ENCODE results near the gene KCNIP1.

Gene KCNIP1

GRCh38 chr5:170701334-170701733, 197.5 kb downstream of the KCNIP1 start:
- no peak overlapping the region for H3K4me3 ChIP-seq (ENCODE audit: low read depth, low read length)
- DNase-seq (ENCODE audit: low read depth), result no peak
- TF ChIP-seq, protein P1, sequence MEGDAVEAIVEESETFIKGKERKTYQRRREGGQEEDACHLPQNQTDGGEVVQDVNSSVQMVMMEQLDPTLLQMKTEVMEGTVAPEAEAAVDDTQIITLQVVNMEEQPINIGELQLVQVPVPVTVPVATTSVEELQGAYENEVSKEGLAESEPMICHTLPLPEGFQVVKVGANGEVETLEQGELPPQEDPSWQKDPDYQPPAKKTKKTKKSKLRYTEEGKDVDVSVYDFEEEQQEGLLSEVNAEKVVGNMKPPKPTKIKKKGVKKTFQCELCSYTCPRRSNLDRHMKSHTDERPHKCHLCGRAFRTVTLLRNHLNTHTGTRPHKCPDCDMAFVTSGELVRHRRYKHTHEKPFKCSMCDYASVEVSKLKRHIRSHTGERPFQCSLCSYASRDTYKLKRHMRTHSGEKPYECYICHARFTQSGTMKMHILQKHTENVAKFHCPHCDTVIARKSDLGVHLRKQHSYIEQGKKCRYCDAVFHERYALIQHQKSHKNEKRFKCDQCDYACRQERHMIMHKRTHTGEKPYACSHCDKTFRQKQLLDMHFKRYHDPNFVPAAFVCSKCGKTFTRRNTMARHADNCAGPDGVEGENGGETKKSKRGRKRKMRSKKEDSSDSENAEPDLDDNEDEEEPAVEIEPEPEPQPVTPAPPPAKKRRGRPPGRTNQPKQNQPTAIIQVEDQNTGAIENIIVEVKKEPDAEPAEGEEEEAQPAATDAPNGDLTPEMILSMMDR (IDR thresholded peaks at IDR 0.05; ENCODE audit: insufficient read depth, low read depth, low read length, missing control alignments), result no peak

- TF ChIP-seq, protein P1 (IDR thresholded peaks at IDR 0.05; ENCODE audit: insufficient read depth, low read depth, low read length, missing control alignments), result no peak
- no peak for DNase-seq (ENCODE audit: low read depth)
- no peak overlapping the region for H3K4me3 ChIP-seq (ENCODE audit: low read depth, low read length)
Measured at GRCh38 chr5:170704417-170705192, 200.8 kb downstream of the KCNIP1 start.

GRCh38 chr5:170709640-170710039, 205.8 kb downstream of the KCNIP1 start:
- TF ChIP-seq, protein P1 (IDR thresholded peaks at IDR 0.05; ENCODE audit: insufficient read depth, low read depth, low read length, missing control alignments), result no peak
- H3K4me3 ChIP-seq (ENCODE audit: low read depth, low read length), result no peak overlapping the region
- no peak for DNase-seq (ENCODE audit: low read depth)

DNA sequence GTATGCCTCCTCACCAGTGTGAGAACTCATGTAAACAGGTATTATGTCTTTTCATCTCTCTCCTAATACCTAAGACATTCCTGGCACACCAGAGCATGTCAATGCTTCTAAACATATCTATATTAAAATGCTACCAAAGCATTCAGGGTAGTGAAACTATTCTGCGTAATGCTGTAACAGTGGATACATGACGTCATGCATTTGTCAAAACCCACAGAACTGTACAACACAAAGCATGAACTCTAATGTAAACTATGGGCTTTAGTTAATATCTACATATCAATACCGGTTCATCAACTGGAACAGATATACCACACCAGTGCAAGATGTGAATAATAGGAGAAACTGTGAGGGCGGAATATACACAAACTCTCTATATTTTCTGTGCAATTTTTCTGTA, 207.5 kb downstream of the KCNIP1 start:
- TF ChIP-seq, protein P1 (IDR thresholded peaks at IDR 0.05; ENCODE audit: insufficient read depth, low read depth, low read length, missing control alignments), result no peak
- H3K4me3 ChIP-seq (ENCODE audit: low read depth, low read length), result no peak overlapping the region
- DNase-seq (ENCODE audit: low read depth), result no peak

- TF ChIP-seq, protein P1 (IDR thresholded peaks at IDR 0.05; ENCODE audit: insufficient read depth, low read depth, low read length, missing control alignments), result no peak
- DNase-seq (ENCODE audit: low read depth), result no peak
- no peak overlapping the region for H3K4me3 ChIP-seq (ENCODE audit: low read depth, low read length)
Measured at GRCh38 chr5:170715141-170715540, 211.3 kb downstream of the KCNIP1 start.

DNA sequence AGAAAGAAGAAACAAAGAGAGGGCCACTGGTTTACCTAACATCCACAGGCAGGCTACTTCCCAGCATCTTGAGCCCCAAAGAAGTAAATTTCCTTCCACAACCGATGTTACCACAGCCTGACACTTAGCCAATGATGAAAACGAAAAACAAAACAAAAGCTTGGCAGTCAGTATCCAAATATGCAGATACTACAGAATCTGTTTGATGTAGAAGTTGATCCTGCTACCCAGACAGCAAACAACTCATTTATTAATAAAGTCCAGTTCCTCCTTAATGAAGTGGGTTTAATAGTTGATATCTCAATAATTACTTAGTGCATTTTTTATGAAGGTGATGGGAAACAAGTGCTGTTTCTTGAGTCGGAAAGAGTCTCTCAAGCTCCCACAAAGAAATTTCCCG, 212.6 kb downstream of the KCNIP1 start:
- no peak for DNase-seq (ENCODE audit: low read depth)
- H3K4me3 ChIP-seq (ENCODE audit: low read depth, low read length), result no peak overlapping the region
- TF ChIP-seq, protein P1 (IDR thresholded peaks at IDR 0.05; ENCODE audit: insufficient read depth, low read depth, low read length, missing control alignments), result no peak

GRCh38 chr5:170719551-170719950, 215.7 kb downstream of the KCNIP1 start:
- TF ChIP-seq, protein P1 (IDR thresholded peaks at IDR 0.05; ENCODE audit: insufficient read depth, low read depth, low read length, missing control alignments), result no peak
- H3K4me3 ChIP-seq (ENCODE audit: low read depth, low read length), result no peak overlapping the region
- no peak for DNase-seq (ENCODE audit: low read depth)

Measured in GM12865 (cell line).